Activated CD8-positive, alpha-beta T cell treated with anti-CD3 and anti-CD28 coated beads for 36 hours (primary cell): ENCODE results near the gene FBXL17. TPM values are rescaled to one million over a fixed set of nuclear protein-coding genes. Genes with fewer than 3 reads are reported as not detected.

Experiments used
- ATAC-seq: fragments of 200-7000 bp; cut with Tn5 transposase; one replicate; pipeline ENCODE4 v1.10.0; 2021; ENCODE audit warnings: mild to moderate bottlenecking, moderate library complexity
- CTCF ChIA-PET: fragments of 350-600 bp; sonication (Branson Sonifier 250); formaldehyde crosslinking; loops from one replicate; lab custom pipeline; 2021; ENCODE audit warnings: antibody characterized with exemption; lab: Charles Lee
- POLR2A ChIA-PET: fragments of 350-600 bp; sonication (Branson Sonifier 250); formaldehyde crosslinking; loops from one replicate; lab custom pipeline; 2021; ENCODE audit warnings: antibody characterized with exemption; lab: Charles Lee
- DNase-seq: peaks from one replicate; pipeline ENCODE4 v3.0.0-alpha.2; 2020
- H3K27ac Mint-ChIP-seq: one replicate; pipeline ENCODE4 v1.8.0; 2021; ENCODE audit warnings: mild to moderate bottlenecking, mixed read lengths
- H3K27me3 Mint-ChIP-seq: one replicate; pipeline ENCODE4 v1.8.0; 2021; ENCODE audit warnings: mixed read lengths
- H3K36me3 Mint-ChIP-seq: one replicate; pipeline ENCODE4 v1.8.0; 2021; ENCODE audit warnings: low read depth, mixed read lengths
- H3K4me1 Mint-ChIP-seq: one replicate; pipeline ENCODE4 v1.8.0; 2021; ENCODE audit warnings: low read depth, mixed read lengths
- H3K4me3 Mint-ChIP-seq: one replicate; pipeline ENCODE4 v1.8.0; 2021; ENCODE audit warnings: mild to moderate bottlenecking, moderate library complexity, mixed read lengths
- H3K9me3 Mint-ChIP-seq: one replicate; pipeline ENCODE4 v1.8.0; 2021; ENCODE audit warnings: mixed read lengths
- CTCF ChIP-seq: fragments of 200-600 bp; IDR thresholded peaks from one replicate; pipeline ENCODE4 v1.8.0; 2022; ENCODE audit warnings: antibody characterized with exemption, mild to moderate bottlenecking
- intact Hi-C: fragments of 100-400 bp; cut with micrococcal nuclease; formaldehyde crosslinking; loops from one replicate; pipeline ENCODE4 v1.10.0; 2022
- total RNA-seq, 2 experiments: library from RNA; stranded (reverse); gene quantifications; one replicate each; pipeline ENCODE4 v1.2.3, GENCODE V29; 2021

The FBXL17 gene
- total RNA-seq, 2 experiments from 2014 or later = 3.0 to 5.3 TPM

DNA sequence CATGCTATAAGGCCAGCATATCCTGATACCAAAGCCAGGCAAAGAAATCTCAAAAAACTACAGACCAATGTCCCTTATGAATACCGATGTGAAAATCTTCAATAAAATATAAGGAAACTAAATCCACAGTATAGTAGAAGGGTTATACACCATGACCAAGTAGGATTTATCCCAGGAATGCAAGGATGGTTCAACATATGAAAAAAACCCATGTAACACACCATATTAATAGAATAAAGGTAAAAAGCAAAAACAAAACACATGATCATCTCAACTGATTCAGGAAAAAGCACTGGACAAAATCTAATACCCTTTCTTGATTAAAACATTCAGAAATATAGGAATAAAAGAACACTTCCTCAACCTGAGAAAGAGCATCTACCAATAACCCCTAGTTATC, 6.1 kb downstream of the FBXL17 start:
- no peak for DNase-seq
- TF ChIP-seq CTCF = no peak
- POLR2A ChIA-PET = no interaction called here
- intact Hi-C loops = no loop called here
- H3K4me1 Mint-ChIP-seq = peaks cover 21% of the 10 kb centered on the region
- CTCF ChIA-PET = interaction anchor here (0.7 kb wide), 1 partner anchor 115 kb away, joined by 3 read pairs; no protein-coding TSS in a partner anchor
- no peak overlapping the region for H3K4me3 Mint-ChIP-seq
- no peaks in the 10 kb centered on the region for H3K27me3 Mint-ChIP-seq
- H3K9me3 Mint-ChIP-seq = peaks cover 40% of the 10 kb centered on the region
- ATAC-seq = no peak
- peaks cover 44% of the 10 kb centered on the region for H3K36me3 Mint-ChIP-seq
- H3K27ac Mint-ChIP-seq = no peak overlapping the region

DNA sequence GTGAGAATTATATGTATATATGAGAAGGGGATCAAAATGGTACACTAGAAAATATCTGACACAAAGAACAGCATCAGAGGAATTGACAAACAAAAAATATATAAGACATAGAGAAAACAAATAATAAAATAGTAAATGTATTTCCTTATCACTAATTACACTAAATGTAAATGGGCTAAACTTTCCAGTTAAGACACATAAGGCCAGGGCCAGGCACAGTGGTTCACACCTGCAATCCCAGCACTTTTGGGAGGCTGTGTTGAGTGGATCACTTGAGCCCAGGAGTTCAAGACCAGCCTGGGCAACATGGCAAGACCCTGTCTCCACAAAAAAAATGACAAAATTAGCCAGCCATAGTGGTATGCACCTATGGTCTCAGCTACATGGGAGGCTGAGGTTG, 8.5 kb downstream of the FBXL17 start:
- Mint-ChIP-seq H3K27me3 (no peaks in the 10 kb centered on the region), H3K9me3 (peaks cover 39% of the 10 kb centered on the region), H3K4me1 (peaks cover 18% of the 10 kb centered on the region), H3K4me3 (no peak overlapping the region), H3K36me3 (peaks cover 46% of the 10 kb centered on the region), H3K27ac (no peak overlapping the region)
- no peak for ATAC-seq
- TF ChIP-seq CTCF = no peak
- ChIA-PET CTCF (no interaction called here), POLR2A (no interaction called here)
- intact Hi-C loops = no loop called here
- DNase-seq = no peak

DNA sequence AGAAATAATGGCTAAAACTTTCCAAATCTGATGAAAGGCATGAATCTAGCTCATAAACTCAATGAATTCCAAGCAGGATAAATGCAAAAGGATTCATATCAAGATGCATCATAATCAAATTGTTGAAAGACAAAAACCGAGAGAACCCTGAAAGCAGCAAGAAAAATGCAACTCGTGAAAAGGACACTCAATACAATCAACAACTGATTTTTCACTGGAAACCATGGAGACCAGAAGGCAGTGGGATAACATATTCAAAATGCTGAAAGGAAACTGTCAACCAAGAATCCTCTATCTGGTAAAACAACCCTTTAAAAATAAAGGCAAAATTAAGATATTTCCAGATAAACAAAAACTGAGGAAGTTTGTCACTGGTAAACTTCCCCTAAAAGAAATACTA, 9.5 kb downstream of the FBXL17 start:
- Mint-ChIP-seq H3K27ac (no peak overlapping the region), H3K9me3 (peaks cover 33% of the 10 kb centered on the region), H3K4me1 (peaks cover 15% of the 10 kb centered on the region), H3K27me3 (no peaks in the 10 kb centered on the region), H3K4me3 (no peak overlapping the region), H3K36me3 (peaks cover 41% of the 10 kb centered on the region)
- ChIA-PET CTCF (no interaction called here), POLR2A (no interaction called here)
- ATAC-seq (no peak), DNase-seq (no peak)
- intact Hi-C loops = no loop called here
- TF ChIP-seq CTCF = no peak

DNA sequence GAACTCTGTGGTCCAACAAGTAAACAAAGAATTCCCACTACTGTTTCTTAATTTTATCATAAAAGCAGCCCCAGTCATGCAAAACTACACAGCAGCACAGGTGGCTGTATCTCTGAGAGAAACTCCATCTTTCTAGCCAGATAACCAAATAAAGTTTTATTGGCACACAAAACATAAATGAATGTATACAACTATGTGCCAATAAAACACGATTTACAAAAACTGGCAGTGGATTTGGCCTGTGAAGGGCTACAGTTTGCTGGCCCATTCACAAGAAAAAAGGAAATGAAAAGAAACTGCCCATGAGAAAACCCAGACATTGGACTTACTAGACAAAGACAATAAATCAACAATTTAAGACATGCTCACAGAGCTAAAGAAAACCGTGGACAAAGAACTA, 10.6 kb downstream of the FBXL17 start:
- DNase-seq (no peak), ATAC-seq (no peak)
- Mint-ChIP-seq H3K9me3 (peaks cover 28% of the 10 kb centered on the region), H3K36me3 (peaks cover 33% of the 10 kb centered on the region), H3K27ac (no peak overlapping the region), H3K27me3 (no peaks in the 10 kb centered on the region), H3K4me3 (no peak overlapping the region), H3K4me1 (peaks cover 16% of the 10 kb centered on the region)
- ChIA-PET CTCF (no interaction called here), POLR2A (interaction anchor here (1.1 kb wide), 1 partner anchor 10 kb away, joined by 4 read pairs; the partner anchor contains the start of gene FBXL17)
- TF ChIP-seq CTCF = no peak
- intact Hi-C loops = no loop called here

GRCh38 chr5:108369167-108369566, 12.7 kb downstream of the FBXL17 start:
- Mint-ChIP-seq H3K27ac (no peak overlapping the region), H3K4me1 (peaks cover 18% of the 10 kb centered on the region), H3K36me3 (peaks cover 18% of the 10 kb centered on the region), H3K9me3 (peaks cover 12% of the 10 kb centered on the region), H3K27me3 (no peaks in the 10 kb centered on the region), H3K4me3 (no peak overlapping the region)
- ChIA-PET POLR2A (interaction anchor here (1.3 to 1.9 kb wide), 3 partner anchors 9 to 13 kb away, joined by 3 to 5 read pairs (median 5); partner anchors contain the start of gene FBXL17), CTCF (interaction anchor here (1.0 kb wide), 1 partner anchor 12 kb away, joined by 3 read pairs; no protein-coding TSS in a partner anchor)
- no peak for TF ChIP-seq CTCF
- ATAC-seq = no peak
- DNase-seq = no peak
- intact Hi-C loops = no loop called here
